ENCODE data around the gene LRCOL1.

The LRCOL1 gene

GRCh38 chr12:132563911-132564310 lies 46.5 kb downstream of the LRCOL1 start:
- no peak for DNase-seq (ENCODE audit: low spot score)

- DNase-seq (ENCODE audit: low spot score): no peak
Observed at GRCh38 chr12:132562489-132563021, 47.8 kb downstream of the LRCOL1 start.

GRCh38 chr12:132561427-132562156 lies 48.8 kb downstream of the LRCOL1 start:
- DNase-seq (ENCODE audit: low spot score): no peak

- DNase-seq (ENCODE audit: low spot score): peak; percentile 61
Observed at GRCh38 chr12:132560614-132561426, 49.6 kb downstream of the LRCOL1 start.

- DNase-seq (ENCODE audit: low spot score): no peak
Observed at GRCh38 chr12:132560364-132560613, 50.1 kb downstream of the LRCOL1 start.

GRCh38 chr12:132559652-132560363 lies 50.6 kb downstream of the LRCOL1 start:
- DNase-seq (ENCODE audit: low spot score): peak; percentile 44

GRCh38 chr12:132558861-132559623 lies 51.3 kb downstream of the LRCOL1 start:
- no peak for DNase-seq (ENCODE audit: low spot score)

- no peak for DNase-seq (ENCODE audit: low spot score)
Observed at GRCh38 chr12:132558042-132558856, 52.1 kb downstream of the LRCOL1 start.

- DNase-seq (ENCODE audit: low spot score): no peak
Observed at GRCh38 chr12:132557291-132558015, 52.9 kb downstream of the LRCOL1 start.

- DNase-seq (ENCODE audit: low spot score): no peak
Observed at GRCh38 chr12:132556801-132557200, 53.6 kb downstream of the LRCOL1 start.

GRCh38 chr12:132556216-132556615 lies 54.2 kb downstream of the LRCOL1 start:
- DNase-seq (ENCODE audit: low spot score): no peak

- no peak for DNase-seq (ENCODE audit: low spot score)
Observed at GRCh38 chr12:132555686-132556085, 54.7 kb downstream of the LRCOL1 start.

GRCh38 chr12:132554845-132555630 lies 55.3 kb downstream of the LRCOL1 start:
- DNase-seq (ENCODE audit: low spot score): peak; percentile 23

Measured in COLO829 (cell line).